Measurements from ENCODE around the gene UGT1A4.

Gene UGT1A4

GRCh38 chr2:233811732-233812131 lies 93.2 kb downstream of the UGT1A4 start:
- no peak for DNase-seq (ENCODE audit: low spot score)

- no peak for DNase-seq (ENCODE audit: low spot score)
Measured at GRCh38 chr2:233813236-233814055, 94.9 kb downstream of the UGT1A4 start.

DNA sequence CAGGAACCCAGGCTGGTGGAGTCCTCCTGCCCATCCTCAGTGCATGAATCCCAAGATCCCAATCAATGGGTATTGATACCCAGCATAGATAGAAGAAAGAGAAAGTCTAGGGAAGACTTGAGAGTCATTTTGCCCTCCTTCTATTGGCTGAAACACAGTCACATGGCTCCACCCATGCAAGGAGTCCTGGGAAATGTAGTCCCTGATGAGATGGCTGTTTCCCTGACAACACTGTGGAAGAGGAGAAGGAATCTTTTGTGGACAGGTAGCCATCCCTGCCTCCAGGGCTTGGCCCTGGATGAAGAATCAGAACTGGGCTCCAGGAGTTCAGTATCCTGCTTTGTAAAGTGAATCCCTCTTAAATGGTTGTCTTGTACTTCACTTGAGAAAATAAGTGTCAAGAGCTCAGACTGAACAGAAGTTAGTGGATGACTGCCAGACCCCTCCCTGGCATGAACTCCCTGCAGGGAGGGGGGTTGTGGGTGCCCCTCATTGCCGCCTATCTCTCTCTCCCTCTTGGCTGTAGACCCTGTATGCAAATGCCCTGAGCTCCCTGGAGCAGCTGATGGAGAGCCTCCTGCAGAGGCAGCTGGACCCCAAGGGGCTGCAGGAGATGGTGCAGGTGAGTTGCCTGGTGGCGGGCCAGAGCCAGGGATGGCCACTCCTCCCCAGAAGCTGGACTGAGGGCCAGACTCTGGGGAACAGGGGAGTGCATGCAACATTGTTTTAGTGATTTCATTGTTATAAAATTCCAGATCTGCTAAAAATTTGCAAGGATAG lies 95.7 kb downstream of the UGT1A4 start:
- no peak for DNase-seq (ENCODE audit: low spot score)

DNA sequence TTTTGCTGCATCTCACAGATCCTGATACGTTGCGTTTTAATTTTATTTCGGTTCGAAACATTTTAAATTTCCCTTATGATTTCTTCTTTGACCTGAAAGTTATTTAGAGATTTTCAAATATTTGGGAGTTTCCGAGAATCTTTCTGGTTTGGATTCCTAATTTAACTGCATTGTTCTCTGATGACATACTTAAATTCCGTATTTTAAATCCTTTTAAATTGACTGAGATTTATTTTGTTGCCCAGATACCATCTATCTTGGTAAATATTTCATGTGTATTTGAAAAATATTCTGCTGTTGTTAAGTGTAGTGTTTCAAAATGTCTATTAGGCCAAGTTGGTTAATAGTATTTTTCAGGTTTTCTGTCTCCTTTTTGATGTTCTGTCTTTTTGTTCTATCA lies 97.3 kb downstream of the UGT1A4 start:
- DNase-seq (ENCODE audit: low spot score): no peak

DNA sequence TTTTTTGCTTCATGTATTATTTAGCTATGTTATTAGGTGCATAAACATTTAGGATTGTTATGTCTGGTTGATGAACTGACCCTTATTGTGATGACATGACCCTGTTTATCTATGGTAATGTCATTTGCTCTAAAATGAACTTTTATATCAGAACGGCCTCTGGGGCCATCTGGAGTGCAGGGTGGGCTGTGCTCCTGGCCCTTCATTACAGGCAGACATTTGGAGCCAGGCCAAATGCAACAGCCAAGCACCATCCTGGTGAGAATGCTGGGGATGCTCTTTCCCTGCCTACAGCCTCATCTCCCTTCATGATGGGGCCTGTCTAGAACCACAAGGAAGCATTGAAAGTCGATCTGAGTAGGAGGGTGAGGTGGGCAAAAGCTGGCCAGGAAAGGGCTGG lies 97.8 kb downstream of the UGT1A4 start:
- no peak for DNase-seq (ENCODE audit: low spot score)

GRCh38 chr2:233816771-233817170 lies 98.2 kb downstream of the UGT1A4 start:
- no peak for DNase-seq (ENCODE audit: low spot score)

GRCh38 chr2:233817361-233817911 lies 98.9 kb downstream of the UGT1A4 start:
- no peak for DNase-seq (ENCODE audit: low spot score)

DNA sequence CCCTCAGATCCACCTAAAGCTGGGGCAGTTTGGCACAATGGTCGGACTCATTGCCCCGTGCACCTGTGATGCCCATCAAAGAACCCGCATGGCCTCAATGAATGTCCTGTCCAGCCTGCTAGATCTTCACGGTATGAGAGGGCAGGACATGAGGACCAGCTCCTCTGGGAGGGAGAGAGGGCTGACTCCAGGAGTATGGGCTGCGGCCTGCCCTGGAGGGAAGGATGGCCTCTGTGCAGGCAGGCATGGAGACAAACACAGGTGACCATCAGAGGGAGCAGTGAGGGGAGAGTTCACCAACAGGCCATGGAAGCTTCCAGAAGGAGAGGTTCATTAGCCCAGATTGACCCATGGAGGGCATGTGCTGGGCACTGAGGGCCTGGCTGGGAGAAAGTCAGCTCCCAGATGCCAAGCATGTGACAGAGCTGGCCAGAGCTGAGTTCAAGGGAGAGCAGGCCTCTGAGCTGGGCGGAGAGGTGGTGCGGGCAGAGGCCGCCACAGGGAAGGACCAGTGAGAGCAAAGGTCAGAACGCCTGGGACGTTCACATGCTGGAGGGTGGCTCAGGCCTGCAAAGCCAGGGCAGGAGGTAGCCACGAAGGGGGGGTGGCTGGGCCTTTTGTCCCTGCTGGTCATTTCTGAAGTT lies 99.6 kb downstream of the UGT1A4 start:
- no peak for DNase-seq (ENCODE audit: low spot score)

DNA sequence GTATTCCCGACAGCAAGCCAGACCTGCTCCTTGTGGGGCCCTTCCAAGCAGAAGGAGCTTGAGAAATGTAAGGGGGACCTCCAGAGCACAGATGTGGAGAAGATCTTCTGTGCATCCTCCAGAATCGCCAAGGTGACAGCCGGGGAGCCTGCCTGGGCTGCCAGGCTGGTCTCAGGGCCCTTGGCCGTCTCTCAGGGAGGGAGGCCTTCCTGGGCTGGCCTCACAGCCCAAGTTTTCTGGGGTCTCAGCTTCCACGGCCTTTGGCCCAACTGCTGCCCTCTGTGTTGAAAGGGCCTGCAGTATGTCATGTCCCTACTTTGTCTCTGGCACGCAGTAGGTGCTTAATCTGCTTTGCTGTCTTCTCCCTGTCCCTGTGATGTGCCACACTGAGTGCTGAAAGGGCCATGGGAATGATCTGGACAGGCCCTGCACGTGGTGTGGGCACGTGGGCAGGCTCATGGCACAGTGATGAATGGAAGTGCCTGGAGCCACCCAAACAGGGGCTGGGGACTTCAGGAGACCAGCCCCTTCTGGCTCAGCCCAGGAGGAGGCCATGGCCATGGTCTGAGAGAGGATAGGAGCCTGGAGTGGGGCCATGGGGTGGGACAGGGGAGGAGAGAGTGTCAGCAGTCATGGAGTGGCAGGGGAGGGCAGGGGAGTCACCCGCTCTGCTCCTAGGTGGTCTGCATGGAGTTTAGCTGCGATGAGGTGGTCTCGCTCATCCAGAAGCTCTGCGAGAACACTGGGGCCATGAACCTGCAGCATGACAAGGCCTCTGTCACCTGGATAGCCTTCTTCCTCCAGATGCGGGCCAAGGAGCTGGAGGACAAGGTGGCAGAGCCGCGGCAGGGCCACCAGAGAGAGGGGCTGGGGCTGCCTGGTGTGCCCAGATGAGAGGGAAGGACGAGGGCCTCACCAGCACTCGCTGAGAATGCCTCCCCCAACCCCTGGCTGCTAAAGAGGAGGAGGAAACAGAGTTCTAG lies 100.4 kb downstream of the UGT1A4 start:
- no peak for DNase-seq (ENCODE audit: low spot score)

GRCh38 chr2:233819884-233820773 lies 101.6 kb downstream of the UGT1A4 start:
- DNase-seq (ENCODE audit: low spot score): no peak

GRCh38 chr2:233820774-233821105 lies 102.2 kb downstream of the UGT1A4 start:
- DNase-seq (ENCODE audit: low spot score): no peak

GRCh38 chr2:233821196-233821595 lies 102.7 kb downstream of the UGT1A4 start:
- DNase-seq (ENCODE audit: low spot score): no peak

DNA sequence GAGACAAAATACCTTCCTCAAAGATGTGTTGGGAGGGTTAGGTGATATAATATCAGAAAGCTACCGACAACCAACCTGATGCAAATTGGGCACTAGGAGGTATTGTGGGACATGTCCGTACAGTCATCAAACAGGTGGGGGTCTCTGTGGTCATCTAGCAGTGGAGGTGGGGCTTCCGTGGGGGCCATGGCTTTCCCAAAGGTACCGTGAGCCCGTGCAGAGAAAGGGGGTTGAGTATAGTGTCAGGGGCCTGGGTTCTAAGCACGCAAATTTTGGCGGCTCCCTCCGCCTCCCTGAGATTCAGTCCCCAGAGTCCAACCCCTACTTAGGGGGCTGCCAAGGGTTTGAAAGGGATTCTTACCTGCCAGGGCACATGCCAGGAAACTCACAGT lies 103.2 kb downstream of the UGT1A4 start:
- DNase-seq (ENCODE audit: low spot score): no peak

- DNase-seq (ENCODE audit: low spot score): no peak
Measured at GRCh38 chr2:233822101-233822771, 103.7 kb downstream of the UGT1A4 start.
